ENCODE results near the gene PROS1. TPM values are rescaled to one million over a fixed set of nuclear protein-coding genes. Genes with fewer than 3 reads are reported as not detected.

Gene PROS1
- total RNA-seq, 1 experiment from 2014 or later, result 9.2 TPM

- Histone ChIP-seq H3K27ac (ENCODE audit: low read depth, low read length, poor library complexity, severe bottlenecking) (no peak overlapping the region), H3K9me3 (ENCODE audit: low read depth, low read length, poor library complexity, severe bottlenecking) (no peaks in the 10 kb centered on the region), H3K27me3 (replicated peaks; ENCODE audit: insufficient read depth, low read depth, low read length, poor library complexity) (no peaks in the 10 kb centered on the region), H3K4me1 (ENCODE audit: insufficient read depth, low read length, poor library complexity, severe bottlenecking) (no peaks in the 10 kb centered on the region), H3K4me3 (ENCODE audit: low read depth, low read length, poor library complexity, severe bottlenecking) (no peak overlapping the region), H3K36me3 (ENCODE audit: insufficient read depth, low read length, poor library complexity, severe bottlenecking) (no peaks in the 10 kb centered on the region)
- POLR2A ChIA-PET (ENCODE audit: low non-redundant PET), result no interaction called here
- CTCF ChIA-PET, result no interaction called here
- no peak for TF ChIP-seq CTCF (conservative IDR thresholded peaks at IDR 0.05; ENCODE audit: low read depth, low read length)
- TF ChIP-seq EZH2 (IDR thresholded peaks at IDR 0.05; ENCODE audit: borderline replicate concordance, low read depth, low read length, poor library complexity, severe bottlenecking), result no peak
- BruUV-seq (replicated peaks), result no TSS peak
- intact Hi-C loops (cut with micrococcal nuclease; ENCODE audit: unreplicated experiment), result no loop called here
- DNase-seq (ENCODE audit: low spot score), result no peak
These were observed 41.3 kb upstream of the PROS1 start for GRCh38 chr3:94015025-94015424.

- H3K4me1 ChIP-seq (ENCODE audit: insufficient read depth, low read length, poor library complexity, severe bottlenecking), result peaks cover 13% of the 10 kb centered on the region
- TF ChIP-seq EZH2 (IDR thresholded peaks at IDR 0.05; ENCODE audit: borderline replicate concordance, low read depth, low read length, poor library complexity, severe bottlenecking) (no peak), CTCF (conservative IDR thresholded peaks at IDR 0.05; ENCODE audit: low read depth, low read length) (no peak)
- POLR2A ChIA-PET (ENCODE audit: low non-redundant PET), result no interaction called here
- no peak for DNase-seq (ENCODE audit: low spot score)
- intact Hi-C loops (cut with micrococcal nuclease; ENCODE audit: unreplicated experiment), result no loop called here
- no peaks in the 10 kb centered on the region for H3K27me3 ChIP-seq (replicated peaks; ENCODE audit: insufficient read depth, low read depth, low read length, poor library complexity)
- no TSS peak for BruUV-seq (replicated peaks)
- H3K9me3 ChIP-seq (ENCODE audit: low read depth, low read length, poor library complexity, severe bottlenecking), result no peaks in the 10 kb centered on the region
- no peak overlapping the region for H3K27ac ChIP-seq (ENCODE audit: low read depth, low read length, poor library complexity, severe bottlenecking)
- H3K4me3 ChIP-seq (ENCODE audit: low read depth, low read length, poor library complexity, severe bottlenecking), result no peak overlapping the region
- H3K36me3 ChIP-seq (ENCODE audit: insufficient read depth, low read length, poor library complexity, severe bottlenecking), result no peaks in the 10 kb centered on the region
- CTCF ChIA-PET, result no interaction called here
These were observed 38.5 kb upstream of the PROS1 start for GRCh38 chr3:94012185-94012584.

DNA sequence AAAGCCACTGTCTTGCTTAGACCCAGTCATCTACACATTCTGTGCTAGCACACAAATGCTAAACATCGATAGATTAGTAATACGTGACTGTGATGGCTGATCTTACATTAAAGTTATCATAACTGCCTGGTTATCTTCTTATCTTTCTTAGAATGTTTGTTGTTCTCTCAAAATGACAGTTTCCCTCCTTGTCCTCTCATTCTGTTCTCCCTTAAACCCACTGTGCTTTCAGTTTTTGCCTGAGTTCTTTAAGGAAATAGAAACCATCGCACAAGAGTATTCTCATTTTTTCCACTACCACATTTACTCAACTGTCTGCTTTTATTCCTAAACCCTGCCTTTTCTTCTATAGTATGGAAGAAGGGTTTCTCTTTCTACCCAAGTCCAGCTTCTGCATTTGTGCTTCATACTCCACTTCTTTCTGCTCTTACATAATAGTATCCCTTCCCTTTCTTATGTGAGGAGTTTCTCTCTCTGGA, 37.6 kb upstream of the PROS1 start:
- TF ChIP-seq CTCF (conservative IDR thresholded peaks at IDR 0.05; ENCODE audit: low read depth, low read length), result no peak
- TF ChIP-seq EZH2 (IDR thresholded peaks at IDR 0.05; ENCODE audit: borderline replicate concordance, low read depth, low read length, poor library complexity, severe bottlenecking), result no peak
- Histone ChIP-seq H3K27ac (ENCODE audit: low read depth, low read length, poor library complexity, severe bottlenecking) (no peak overlapping the region), H3K27me3 (replicated peaks; ENCODE audit: insufficient read depth, low read depth, low read length, poor library complexity) (no peaks in the 10 kb centered on the region), H3K36me3 (ENCODE audit: insufficient read depth, low read length, poor library complexity, severe bottlenecking) (no peaks in the 10 kb centered on the region), H3K4me3 (ENCODE audit: low read depth, low read length, poor library complexity, severe bottlenecking) (no peak overlapping the region), H3K4me1 (ENCODE audit: insufficient read depth, low read length, poor library complexity, severe bottlenecking) (peaks cover 13% of the 10 kb centered on the region), H3K9me3 (ENCODE audit: low read depth, low read length, poor library complexity, severe bottlenecking) (no peaks in the 10 kb centered on the region)
- POLR2A ChIA-PET (ENCODE audit: low non-redundant PET), result no interaction called here
- BruUV-seq (replicated peaks), result no TSS peak
- intact Hi-C loops (cut with micrococcal nuclease; ENCODE audit: unreplicated experiment), result no loop called here
- CTCF ChIA-PET, result no interaction called here
- no peak for DNase-seq (ENCODE audit: low spot score)
